Stimulated activated CD4-positive, alpha-beta T cell treated with anti-CD3 and anti-CD28 coated beads, TNF-alpha, amount 100 ng/mL, for 1 hour (primary cell): ENCODE measurements around the gene TMED4.
"Not testable (repeated sequence)": the region's sequence is repeated elsewhere in the genome, so short reads cannot be mapped to it uniquely, and the experiment has no call there.

ENCODE experiments used
- DNase-seq, 3 donors: peaks; one replicate each; pipeline ENCODE4 v3.0.0-alpha.2; 2020; ENCODE audit warnings: low read depth in 3 of 3, low spot score in 1 of 3

Gene TMED4

GRCh38 chr7:44569959-44570358 lies 12.1 kb downstream of the TMED4 start:
- DNase-seq, result no peak

- no peak for DNase-seq
Measured at GRCh38 chr7:44568771-44569560, 13.1 kb downstream of the TMED4 start.

GRCh38 chr7:44567884-44568283 lies 14.1 kb downstream of the TMED4 start:
- no peak for DNase-seq

- DNase-seq, result no peak
Measured at GRCh38 chr7:44566680-44567079, 15.4 kb downstream of the TMED4 start.

GRCh38 chr7:44565795-44566559 lies 16.1 kb downstream of the TMED4 start:
- no peak for DNase-seq

GRCh38 chr7:44565097-44565794 lies 16.8 kb downstream of the TMED4 start:
- peak; percentile 23 to 56 (median 33) for DNase-seq

- no peak for DNase-seq
Measured at GRCh38 chr7:44564606-44565005, 17.4 kb downstream of the TMED4 start.

- DNase-seq, result no peak
Measured at GRCh38 chr7:44563171-44563679, 18.8 kb downstream of the TMED4 start.

- DNase-seq, result not testable (repeated sequence)
Measured at GRCh38 chr7:44562622-44562962, 19.4 kb downstream of the TMED4 start.

- DNase-seq, result no peak
Measured at GRCh38 chr7:44561962-44562621, 19.9 kb downstream of the TMED4 start.

- DNase-seq, result no peak
Measured at GRCh38 chr7:44561481-44561880, 20.6 kb downstream of the TMED4 start.

- no peak for DNase-seq
Measured at GRCh38 chr7:44559485-44559884, 22.5 kb downstream of the TMED4 start.

- DNase-seq, result no peak
Measured at GRCh38 chr7:44557485-44557884, 24.5 kb downstream of the TMED4 start.

GRCh38 chr7:44555350-44555749 lies 26.7 kb downstream of the TMED4 start:
- no peak for DNase-seq

GRCh38 chr7:44552473-44553005 lies 29.5 kb downstream of the TMED4 start:
- not testable (repeated sequence) for DNase-seq

GRCh38 chr7:44549457-44549856 lies 32.6 kb downstream of the TMED4 start:
- DNase-seq, result no peak

GRCh38 chr7:44548893-44549292 lies 33.1 kb downstream of the TMED4 start:
- DNase-seq, result no peak

GRCh38 chr7:44547536-44548231 lies 34.3 kb downstream of the TMED4 start:
- DNase-seq, result no peak

GRCh38 chr7:44541876-44542610 lies 40.0 kb downstream of the TMED4 start:
- no peak for DNase-seq
